ENCODE measurements around the gene BCR. TPM values are rescaled to one million over a fixed set of nuclear protein-coding genes. Genes with fewer than 3 reads are reported as not detected.

Gene BCR
- total and polyA plus RNA-seq, 2 of the 8 experiments (the other 6 are each of a cell fraction or from before 2014, with no cell fraction given) = 66.7 to 130 TPM

DNA sequence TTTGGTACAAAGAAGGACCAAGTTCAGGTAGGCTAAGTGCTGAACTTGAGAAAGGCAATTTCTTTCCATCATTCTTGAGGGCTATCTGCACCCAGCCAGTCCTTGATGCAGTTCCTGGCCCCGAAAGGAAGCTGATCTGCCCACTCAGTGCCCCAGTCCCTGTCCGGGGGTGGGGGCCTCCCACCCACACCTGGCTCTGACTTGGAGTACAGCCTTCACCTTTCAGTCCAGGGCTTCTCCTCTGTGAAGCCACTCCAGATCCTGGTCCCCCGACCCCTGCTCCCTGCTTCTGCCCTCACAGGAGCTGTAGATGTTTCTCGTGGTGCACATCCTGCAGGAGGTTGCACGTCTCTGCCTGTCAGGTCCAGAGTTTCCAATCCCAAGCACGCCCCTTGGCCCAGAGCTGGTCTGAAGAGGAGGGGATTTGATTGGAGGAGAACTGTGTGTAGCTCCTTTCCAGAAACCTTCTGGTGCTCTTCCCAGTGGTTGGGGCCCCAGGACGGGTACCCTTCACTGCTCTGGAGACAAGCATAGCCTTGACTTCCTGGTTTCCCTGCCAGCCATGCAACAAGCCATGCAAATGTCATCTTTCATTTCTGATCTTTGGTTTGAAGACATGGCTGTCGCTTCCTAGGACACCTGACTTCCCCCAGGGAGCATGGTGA, 75.3 kb downstream of the BCR start:
- no peak overlapping the region for H3K4me3 ChIP-seq (ENCODE audit: extremely low read depth in 1 of 4, insufficient read depth in 2 of 4, low read depth in 3 of 4, low read length in 4 of 4)
- H3K23ac ChIP-seq (ENCODE audit: insufficient read length) = no peak overlapping the region
- no peak overlapping the region for H3K18ac ChIP-seq (ENCODE audit: extremely low read depth, low read length)
- H3K79me1 ChIP-seq (ENCODE audit: low read depth, low read length) = peaks cover 20% of the 10 kb centered on the region
- no peak overlapping the region for H2AFZ ChIP-seq (ENCODE audit: low read length)
- H4K91ac ChIP-seq (replicated peaks; ENCODE audit: insufficient read length, low read length) = no peak overlapping the region
- no peak for DNase-seq (ENCODE audit: low read depth in 1 of 2, low spot score in 2 of 2)
- no peak overlapping the region for H3K14ac ChIP-seq (ENCODE audit: insufficient read length)
- H2BK5ac ChIP-seq (ENCODE audit: low read depth, low read length) = no peak overlapping the region
- H3K27ac ChIP-seq (ENCODE audit: low read depth, low read length) = no peak overlapping the region
- peaks cover 4 to 70% of the 10 kb centered on the region in 2 experiments; a peak in 3 of 4 replicates for H3K79me2 ChIP-seq (ENCODE audit: control insufficient read depth in 1 of 2, insufficient read depth in 2 of 2, low read length in 2 of 2)
- no peak overlapping the region for H2BK15ac ChIP-seq (ENCODE audit: low read length)
- H3K4me2 ChIP-seq (ENCODE audit: insufficient read depth in 1 of 2, low read depth in 2 of 2, low read length in 2 of 2) = no peak overlapping the region
- peaks cover 13 to 24% (median 13%) of the 10 kb centered on the region in 4 experiments for H3K4me1 ChIP-seq (replicated peaks in 1 of 4; ENCODE audit: control insufficient read depth in 3 of 4, insufficient read depth in 4 of 4, low read length in 3 of 4)
- peaks cover 2 to 22% (median 16%) of the 10 kb centered on the region in 4 experiments; a peak in 6 of 8 replicates for H3K36me3 ChIP-seq (ENCODE audit: control insufficient read depth in 2 of 4, insufficient read depth in 4 of 4, low read length in 3 of 4)
- H4K20me1 ChIP-seq (replicated peaks in 1 of 2; ENCODE audit: control insufficient read depth in 1 of 2, insufficient read depth in 2 of 2, low read length in 2 of 2) = peaks cover 9% of the 10 kb centered on the region in 2 experiments
- no peak overlapping the region for H4K8ac ChIP-seq (ENCODE audit: extremely low read depth, insufficient read depth, low read length)
- no peak overlapping the region for H3K56ac ChIP-seq (replicated peaks; ENCODE audit: insufficient read length, low read depth, low read length)
- no peak overlapping the region for H3K9ac ChIP-seq (replicated peaks in 1 of 4; ENCODE audit: extremely low read depth in 1 of 4, low read depth in 3 of 4, low read length in 3 of 4)
- WGBS, 2 experiments (ENCODE audit: extremely low coverage in 1 of 2, insufficient coverage in 1 of 2, insufficient read length in 1 of 2, insufficient replicate concordance in 2 of 2, low coverage in 1 of 2, low lambda C conversion rate in 2 of 2, missing lambda C conversion rate in 1 of 2) = 92% methylated on average over 8 of the region's 8 CpGs; no CpG with 5 or more reads in 1 of the 2 experiments
- TF ChIP-seq RNF2 (IDR thresholded peaks at IDR 0.05; ENCODE audit: borderline replicate concordance, low read depth, low read length, missing control alignments, poor library complexity, severe bottlenecking) (no peak), RAD21 (IDR thresholded peaks at IDR 0.05 in 1 of 2, conservative IDR thresholded peaks at IDR 0.05 in 1 of 2; ENCODE audit: low read depth in 2 of 2, low read length in 2 of 2) (no peak), JUN (IDR thresholded peaks at IDR 0.05; ENCODE audit: low read depth, low read length) (no peak), SIRT6 (IDR thresholded peaks at IDR 0.05; ENCODE audit: low read length) (no peak), CBX5 (IDR thresholded peaks at IDR 0.05; ENCODE audit: low read depth, low read length) (no peak), RXRA (IDR thresholded peaks at IDR 0.05; ENCODE audit: insufficient read depth, low read depth, low read length) (no peak), ASH2L (IDR thresholded peaks at IDR 0.05; ENCODE audit: low read length) (no peak), GTF2F1 (IDR thresholded peaks at IDR 0.05; ENCODE audit: borderline replicate concordance, low read depth, low read length) (no peak)
- ChIA-PET POLR2A (ENCODE audit: partially characterized antibody) (interaction anchor here (0.9 to 1.6 kb wide), 3 partner anchors 13 to 93 kb away, joined by 3 to 6 read pairs (median 3); no protein-coding TSS in a partner anchor), CTCF (ENCODE audit: partially characterized antibody) (interaction anchor here (1.0 to 2.1 kb wide), 11 partner anchors 10 to 99 kb away, joined by 3 to 14 read pairs (median 4); no protein-coding TSS in a partner anchor)
- no peaks in the 10 kb centered on the region for H3K27me3 ChIP-seq (replicated peaks in 1 of 4; ENCODE audit: control insufficient read depth in 3 of 4, extremely low read depth in 1 of 4, insufficient read depth in 3 of 4, low read length in 3 of 4)
- no peak overlapping the region for H2AK5ac ChIP-seq (ENCODE audit: low read depth, low read length)
- no peaks in the 10 kb centered on the region for H3K23me2 ChIP-seq (ENCODE audit: low read depth, low read length)
- no peak overlapping the region for H3K4ac ChIP-seq (replicated peaks; ENCODE audit: insufficient read length, low read depth, low read length)
- no peaks in the 10 kb centered on the region for H3K9me3 ChIP-seq (ENCODE audit: insufficient read depth in 2 of 2, low read depth in 1 of 2, low read length in 1 of 2)
- FAIRE-seq = no peak
- no peak overlapping the region for H2BK12ac ChIP-seq (ENCODE audit: low read depth, low read length)
- H4K5ac ChIP-seq (ENCODE audit: insufficient read length, low read depth, low read length) = no peak overlapping the region
- no peak overlapping the region for H2BK20ac ChIP-seq (ENCODE audit: low read length)
- no peak overlapping the region for H2BK120ac ChIP-seq (replicated peaks; ENCODE audit: low read depth, low read length)

Measured in H1 (cell line).